Myocyte (in vitro differentiated cells): ENCODE data around the gene BCAS3. TPM values are rescaled to one million over a fixed set of nuclear protein-coding genes. Genes with fewer than 3 reads are reported as not detected.
A peak's percentile ranks its signal among the peaks of the same experiment; 100 is the strongest.
"Not testable (repeated sequence)": the region's sequence is repeated elsewhere in the genome, so short reads cannot be mapped to it uniquely, and the experiment has no call there.

ENCODE experiments used
- DNase-seq: peaks from one replicate; pipeline ENCODE4 v3.0.0-alpha.2; 2012; ENCODE audit warnings: low read depth
- total RNA-seq: library from RNA; depleted of rRNA; stranded (reverse); fragments of >200 nt; gene quantifications from 2 replicates; pipeline ENCODE4 v1.2.3, GENCODE V29; 2014

BCAS3 gene
- total RNA-seq, 1 donor from 2014 or later: 18.1 TPM

- peak; percentile 18 for DNase-seq
These were observed 540.8 kb downstream of the BCAS3 start for GRCh38 chr17:61218438-61218837.

- peak; percentile 58 for DNase-seq
These were observed 541.8 kb downstream of the BCAS3 start for GRCh38 chr17:61219460-61219859.

- DNase-seq: no peak
These were observed 543.5 kb downstream of the BCAS3 start for GRCh38 chr17:61221181-61221580.

GRCh38 chr17:61221597-61222471, 544.2 kb downstream of the BCAS3 start:
- peak; percentile 24 for DNase-seq

GRCh38 chr17:61223725-61224124, 546.1 kb downstream of the BCAS3 start:
- no peak for DNase-seq

- no peak for DNase-seq
These were observed 547.7 kb downstream of the BCAS3 start for GRCh38 chr17:61225178-61225882.

GRCh38 chr17:61227866-61228265, 550.2 kb downstream of the BCAS3 start:
- DNase-seq: no peak

- no peak for DNase-seq
These were observed 552.8 kb downstream of the BCAS3 start for GRCh38 chr17:61230461-61230860.

GRCh38 chr17:61230972-61231820, 553.5 kb downstream of the BCAS3 start:
- no peak for DNase-seq

GRCh38 chr17:61232871-61233270, 555.2 kb downstream of the BCAS3 start:
- DNase-seq: no peak

- no peak for DNase-seq
These were observed 556.5 kb downstream of the BCAS3 start for GRCh38 chr17:61233991-61234750.

- no peak for DNase-seq
These were observed 557.6 kb downstream of the BCAS3 start for GRCh38 chr17:61235001-61235826.

GRCh38 chr17:61235827-61236197, 558.2 kb downstream of the BCAS3 start:
- no peak for DNase-seq

GRCh38 chr17:61237275-61237674, 559.6 kb downstream of the BCAS3 start:
- no peak for DNase-seq

GRCh38 chr17:61238455-61238933, 560.8 kb downstream of the BCAS3 start:
- peak; percentile 54 for DNase-seq

GRCh38 chr17:61239327-61239726, 561.7 kb downstream of the BCAS3 start:
- no peak for DNase-seq

GRCh38 chr17:61239953-61240352, 562.3 kb downstream of the BCAS3 start:
- no peak for DNase-seq

- DNase-seq: no peak
These were observed 563.3 kb downstream of the BCAS3 start for GRCh38 chr17:61240851-61241468.

- not testable (repeated sequence) for DNase-seq
These were observed 567.3 kb downstream of the BCAS3 start for GRCh38 chr17:61244988-61245387.
